Karpas-422 (cell line): ENCODE data around the gene TOR1B. TPM values are rescaled to one million over a fixed set of nuclear protein-coding genes. Genes with fewer than 3 reads are reported as not detected.
"Not testable (repeated sequence)": the region's sequence is repeated elsewhere in the genome, so short reads cannot be mapped to it uniquely, and the experiment has no call there.

Experiments
- DNase-seq: peaks from one replicate; pipeline ENCODE4 v3.0.0-alpha.2; 2015
- H2AFZ ChIP-seq: fragments of 200-600 bp; sonication (generic); 2 replicates; pipeline ENCODE4 v1.6.1; 2014; ENCODE audit warnings: antibody characterized with exemption, low read length, mixed read lengths
- H3K27ac ChIP-seq: fragments of 200-600 bp; sonication (generic); 2 replicates; pipeline ENCODE4 v1.5.1; 2014; ENCODE audit warnings: mild to moderate bottlenecking, low read length, moderate library complexity
- H3K27me3 ChIP-seq: fragments of 200-600 bp; sonication (generic); 2 replicates; pipeline ENCODE4 v1.6.1; 2014; ENCODE audit warnings: low read length, mixed read lengths
- H3K36me3 ChIP-seq: fragments of 200-600 bp; sonication (generic); 2 replicates; pipeline ENCODE4 v1.6.1; 2014; ENCODE audit warnings: low read length, mixed read lengths; ENCODE audit not compliant: insufficient read depth
- H3K4me1 ChIP-seq: fragments of 200-600 bp; sonication (generic); 2 replicates; pipeline ENCODE4 v1.6.1; 2014; ENCODE audit warnings: mild to moderate bottlenecking, low read length, mixed read lengths
- H3K4me2 ChIP-seq: fragments of 200-600 bp; sonication (generic); 2 replicates; pipeline ENCODE4 v1.6.1; 2014; ENCODE audit warnings: low read length, low read depth, mild to moderate bottlenecking; ENCODE audit not compliant: poor library complexity, severe bottlenecking
- H3K4me3 ChIP-seq: fragments of 200-600 bp; sonication (generic); 2 replicates; pipeline ENCODE4 v1.5.1; 2014; ENCODE audit warnings: mild to moderate bottlenecking, antibody characterized with exemption, low read length, mixed read lengths
- H3K79me2 ChIP-seq: fragments of 200-600 bp; sonication (generic); 2 replicates; pipeline ENCODE4 v1.6.1; 2014; ENCODE audit warnings: mild to moderate bottlenecking, low read length, mixed read lengths
- H3K9ac ChIP-seq: fragments of 200-600 bp; sonication (generic); 2 replicates; pipeline ENCODE4 v1.6.0; 2014; ENCODE audit warnings: low read length
- H3K9me2 ChIP-seq: fragments of 200-600 bp; sonication (generic), shearing (Covaris generic); replicated peaks from 2 replicates; pipeline ENCODE4 v1.6.0; 2014; ENCODE audit warnings: mild to moderate bottlenecking, low read length, moderate library complexity; ENCODE audit not compliant: insufficient read depth
- H3K9me3 ChIP-seq: fragments of 300-700, 200-600 bp; sonication (generic); 2 replicates; pipeline ENCODE4 v1.6.1; 2014; ENCODE audit warnings: low read length, mixed read lengths
- H4K20me1 ChIP-seq: fragments of 200-600 bp; sonication (generic); 2 replicates; pipeline ENCODE4 v1.6.1; 2014; ENCODE audit warnings: mild to moderate bottlenecking, antibody characterized with exemption, low read length, low read depth; ENCODE audit not compliant: insufficient read depth
- total RNA-seq: library from RNA; depleted of rRNA; stranded (reverse); fragments of >200 nt; shearing (Covaris generic); gene quantifications from 2 replicates; pipeline ENCODE4 v1.2.3, GENCODE V29; 2014; ENCODE audit warnings: low replicate concordance

Gene TOR1B
- total RNA-seq, 1 experiment from 2014 or later = 10.5 TPM

DNA sequence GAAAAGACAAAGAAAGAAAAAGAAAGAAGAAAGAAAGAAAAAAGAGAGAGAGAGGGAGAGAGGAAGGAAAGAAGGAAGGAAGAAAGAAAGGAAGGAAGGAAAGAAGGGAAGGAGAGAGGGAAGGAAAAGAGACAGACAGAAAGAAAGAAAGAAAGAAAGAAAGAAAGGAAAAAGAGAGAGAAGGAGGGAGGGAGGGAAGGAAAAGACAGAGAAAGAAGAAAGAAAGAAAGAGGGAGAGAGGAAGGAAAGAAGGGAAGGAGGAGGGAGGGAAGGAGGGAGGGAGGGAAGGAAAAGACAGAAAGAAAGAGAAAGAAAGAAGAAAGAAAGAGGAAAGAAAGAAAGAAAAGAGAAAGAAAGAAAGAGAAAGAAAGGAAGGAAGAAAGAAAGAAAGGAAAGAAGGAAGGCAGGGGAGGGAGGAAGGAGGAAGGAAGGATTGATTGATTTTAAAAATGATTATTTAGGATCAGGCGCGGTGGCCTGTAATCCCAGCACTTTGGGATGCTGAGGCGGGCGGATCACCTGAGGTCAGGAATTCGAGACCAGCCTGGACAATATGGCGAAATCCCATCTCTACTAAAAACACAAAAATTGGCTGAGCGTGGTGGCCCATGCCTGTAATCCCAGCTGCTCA is 23.3 kb upstream of the TOR1B start:
- Histone ChIP-seq H3K9me3 (no peaks in the 10 kb centered on the region), H3K4me3 (no peak overlapping the region), H3K79me2 (no peaks in the 10 kb centered on the region), H3K36me3 (no peaks in the 10 kb centered on the region), H3K27ac (no peak overlapping the region), H3K9me2 (no peaks in the 10 kb centered on the region), H2AFZ (no peak overlapping the region), H3K4me1 (no peaks in the 10 kb centered on the region), H3K27me3 (no peaks in the 10 kb centered on the region), H3K9ac (no peak overlapping the region), H4K20me1 (no peaks in the 10 kb centered on the region), H3K4me2 (no peak overlapping the region)
- no peak for DNase-seq

DNA sequence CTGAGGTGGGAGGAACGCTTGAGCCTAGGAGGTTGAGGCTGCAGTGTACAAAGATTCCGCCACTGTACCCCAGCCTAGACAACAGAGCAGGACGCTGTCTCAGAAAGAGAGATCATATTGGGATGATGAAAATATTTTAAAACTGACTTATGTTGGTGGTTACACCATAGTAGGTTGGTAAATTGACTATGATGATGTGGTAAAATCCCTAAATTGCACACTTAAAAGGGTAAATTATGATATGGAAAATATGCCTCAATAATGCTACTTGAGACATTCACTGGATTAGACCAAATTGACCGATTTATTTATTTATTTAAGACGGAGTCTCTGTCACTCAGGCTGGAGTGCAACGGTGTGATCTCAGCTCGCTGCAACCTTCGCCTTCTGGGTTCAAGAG is 21.9 kb upstream of the TOR1B start:
- Histone ChIP-seq H3K9me3 (no peaks in the 10 kb centered on the region), H2AFZ (no peak overlapping the region), H3K4me1 (no peaks in the 10 kb centered on the region), H3K36me3 (no peaks in the 10 kb centered on the region), H3K9ac (no peak overlapping the region), H3K79me2 (no peaks in the 10 kb centered on the region), H3K9me2 (no peaks in the 10 kb centered on the region), H3K4me3 (no peak overlapping the region), H3K27ac (no peak overlapping the region), H3K27me3 (no peaks in the 10 kb centered on the region), H3K4me2 (no peak overlapping the region), H4K20me1 (no peaks in the 10 kb centered on the region)
- no peak for DNase-seq

DNA sequence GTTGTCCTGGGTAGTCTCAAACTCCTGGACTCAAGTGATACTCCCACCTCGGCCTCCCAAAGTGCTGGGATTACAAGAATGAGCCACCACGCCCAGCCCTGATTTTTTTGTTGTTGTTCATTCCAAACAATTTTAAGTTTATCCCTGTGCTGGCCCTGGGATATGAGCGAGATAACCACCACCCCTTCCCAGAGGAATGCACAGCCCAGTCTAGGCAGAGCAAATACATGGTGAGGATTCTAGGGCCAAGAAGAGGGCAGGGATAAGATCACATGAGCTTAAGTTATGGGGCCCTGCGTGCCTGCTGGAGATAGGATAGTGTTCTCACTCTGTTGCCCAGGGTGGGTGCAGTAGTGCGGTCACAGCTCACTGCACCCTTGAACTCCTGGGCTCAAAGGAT is 21.0 kb upstream of the TOR1B start:
- DNase-seq = no peak
- Histone ChIP-seq H3K4me2 (no peak overlapping the region), H3K79me2 (no peaks in the 10 kb centered on the region), H4K20me1 (no peaks in the 10 kb centered on the region), H3K9me3 (no peaks in the 10 kb centered on the region), H3K9me2 (no peaks in the 10 kb centered on the region), H3K27me3 (no peaks in the 10 kb centered on the region), H3K4me1 (no peaks in the 10 kb centered on the region), H3K27ac (no peak overlapping the region), H2AFZ (no peak overlapping the region), H3K36me3 (no peaks in the 10 kb centered on the region), H3K9ac (no peak overlapping the region), H3K4me3 (no peak overlapping the region)

DNA sequence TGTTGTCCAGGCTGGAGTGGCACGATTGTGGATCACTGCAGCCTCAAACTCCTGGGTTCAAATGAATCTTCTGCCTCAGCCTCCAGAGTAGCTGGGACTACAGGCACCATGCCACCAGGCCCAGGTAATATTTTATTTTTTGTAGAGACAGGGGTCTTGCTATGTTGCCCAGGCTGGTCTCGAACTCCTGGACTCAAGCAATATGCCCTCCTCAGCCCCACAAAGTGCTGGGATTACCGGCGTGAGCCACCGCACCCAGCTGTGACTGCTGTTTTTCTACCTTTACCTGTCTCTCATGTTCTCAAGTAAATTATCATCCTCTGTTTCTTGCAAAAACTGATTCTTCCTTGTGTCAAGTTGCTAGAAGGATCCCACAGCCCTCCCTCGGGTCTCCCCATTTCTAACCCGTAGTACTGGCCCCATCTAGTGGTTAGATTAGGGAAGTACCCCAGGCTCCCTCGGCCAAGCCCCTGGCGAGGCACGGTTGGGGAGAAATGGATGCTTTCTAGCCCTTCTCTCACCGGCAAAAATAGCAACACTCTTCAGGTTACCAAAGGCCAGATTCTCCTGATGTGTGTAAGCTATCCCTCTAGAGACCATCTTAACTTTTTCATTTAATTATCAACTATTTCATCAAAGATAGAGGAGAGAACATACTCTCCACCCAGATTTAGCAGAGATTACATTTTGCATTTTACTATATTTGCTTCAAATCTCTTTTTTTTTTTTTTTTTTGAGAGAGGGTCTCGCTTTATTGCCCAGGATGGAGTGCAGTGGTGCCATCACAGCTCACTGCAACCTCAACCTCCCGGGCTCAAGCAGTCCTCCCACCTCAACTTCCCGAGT is 19.2 kb upstream of the TOR1B start:
- Histone ChIP-seq H3K79me2 (no peaks in the 10 kb centered on the region), H4K20me1 (no peaks in the 10 kb centered on the region), H3K9me3 (no peaks in the 10 kb centered on the region), H3K9me2 (no peaks in the 10 kb centered on the region), H2AFZ (no peak overlapping the region), H3K9ac (no peak overlapping the region), H3K36me3 (no peaks in the 10 kb centered on the region), H3K27ac (no peak overlapping the region), H3K27me3 (no peaks in the 10 kb centered on the region), H3K4me2 (no peak overlapping the region), H3K4me1 (no peaks in the 10 kb centered on the region), H3K4me3 (no peak overlapping the region)
- peak; percentile 91 for DNase-seq

DNA sequence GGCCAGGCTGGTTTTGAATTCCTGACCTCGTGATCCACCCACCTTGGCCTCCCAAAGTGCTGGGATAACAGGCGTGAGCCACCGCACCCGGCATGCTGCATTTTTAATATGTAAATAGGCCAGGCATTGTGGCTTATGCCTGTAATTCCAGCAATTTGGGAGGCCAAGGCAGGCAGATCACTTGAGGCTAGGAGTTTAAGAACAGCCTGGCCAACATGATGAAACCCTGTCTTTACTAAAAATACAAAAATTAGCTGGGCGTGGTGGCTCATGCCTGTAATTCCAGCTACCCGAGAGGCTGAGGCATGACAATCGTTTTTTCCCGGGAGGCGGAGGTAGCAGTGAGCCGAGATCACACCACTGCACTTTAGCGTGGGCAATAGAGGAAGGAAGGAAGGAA is 18.0 kb upstream of the TOR1B start:
- not testable (repeated sequence) for H3K4me2 ChIP-seq, H3K27me3 ChIP-seq, DNase-seq, H3K9ac ChIP-seq, H2AFZ ChIP-seq, H4K20me1 ChIP-seq, H3K4me1 ChIP-seq, H3K9me3 ChIP-seq, H3K27ac ChIP-seq, H3K9me2 ChIP-seq, H3K79me2 ChIP-seq, H3K36me3 ChIP-seq, H3K4me3 ChIP-seq

DNA sequence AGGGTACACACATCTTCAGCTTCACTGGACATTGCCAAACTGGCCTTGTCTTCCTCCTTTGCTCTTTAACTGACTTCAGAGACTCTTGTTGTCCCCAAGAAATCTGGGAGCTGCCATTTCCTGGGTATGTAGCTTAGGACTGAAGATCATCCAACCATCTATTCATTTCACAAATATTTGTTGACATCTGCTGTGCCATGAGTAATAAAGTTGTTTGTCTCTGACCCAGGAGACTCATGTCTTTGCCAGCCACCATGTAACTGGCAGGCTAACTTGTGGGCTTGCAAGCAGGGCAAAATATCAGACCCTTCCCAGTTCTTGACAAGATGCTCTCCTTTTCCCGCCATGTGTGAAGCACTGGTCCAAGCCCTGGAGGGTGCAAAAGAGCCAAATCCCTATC is 17.1 kb upstream of the TOR1B start:
- Histone ChIP-seq H4K20me1 (0 out of 2 replicates have a peak, but pooled peaks cover 4% of the 10 kb centered on the region), H3K27ac (no peak overlapping the region), H3K9ac (no peak overlapping the region), H3K9me2 (no peaks in the 10 kb centered on the region), H3K4me2 (no peak overlapping the region), H3K9me3 (no peaks in the 10 kb centered on the region), H3K4me3 (no peak overlapping the region), H3K4me1 (no peaks in the 10 kb centered on the region), H3K79me2 (no peaks in the 10 kb centered on the region), H3K27me3 (no peaks in the 10 kb centered on the region), H2AFZ (no peak overlapping the region), H3K36me3 (no peaks in the 10 kb centered on the region)
- DNase-seq = no peak

DNA sequence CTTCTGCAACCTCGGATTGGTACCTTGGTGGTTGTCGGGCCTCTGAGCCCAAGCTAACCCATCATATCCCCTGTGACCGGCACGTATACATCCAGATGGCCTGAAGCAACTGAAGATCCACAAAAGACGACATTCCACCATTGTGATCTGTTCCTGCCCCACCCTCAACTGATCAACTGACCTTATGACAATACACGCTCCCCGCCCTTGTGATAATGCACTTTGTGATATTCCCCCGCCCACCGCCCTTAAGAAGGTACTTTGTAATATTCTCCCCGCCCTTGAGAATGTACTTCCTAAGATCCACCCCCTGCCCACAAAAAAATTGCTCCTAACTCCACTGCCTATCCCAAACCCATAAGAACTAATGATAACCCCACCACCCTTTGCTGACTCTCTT is 16.5 kb upstream of the TOR1B start:
- Histone ChIP-seq H3K4me3 (no peak overlapping the region), H3K4me2 (no peak overlapping the region), H3K27me3 (no peaks in the 10 kb centered on the region), H3K79me2 (no peaks in the 10 kb centered on the region), H2AFZ (no peak overlapping the region), H4K20me1 (0 out of 2 replicates have a peak, but pooled peaks cover 4% of the 10 kb centered on the region), H3K9ac (no peak overlapping the region), H3K9me2 (no peaks in the 10 kb centered on the region), H3K27ac (no peak overlapping the region), H3K36me3 (no peaks in the 10 kb centered on the region), H3K4me1 (no peaks in the 10 kb centered on the region), H3K9me3 (no peaks in the 10 kb centered on the region)
- DNase-seq = no peak

DNA sequence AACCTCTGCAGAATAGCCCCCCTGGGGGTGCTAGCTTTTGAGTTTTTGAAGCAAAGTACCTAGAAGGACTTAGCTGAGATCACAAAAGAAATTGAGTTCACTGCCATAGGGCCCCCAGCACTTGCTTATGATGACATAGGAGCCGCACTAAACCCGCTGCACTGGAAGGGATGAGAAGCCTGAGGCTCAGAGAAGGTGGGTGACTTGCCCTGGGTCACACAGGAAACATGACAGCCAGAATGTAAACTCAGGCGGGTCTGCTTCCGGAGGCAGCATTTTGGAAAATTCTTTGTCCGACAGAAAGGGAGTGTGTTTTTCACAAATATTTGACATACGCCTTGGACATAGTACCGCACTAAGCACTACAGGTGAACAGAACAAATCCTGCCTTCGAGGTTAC is 8.4 kb upstream of the TOR1B start:
- Histone ChIP-seq H3K9me3 (no peaks in the 10 kb centered on the region), H3K9me2 (no peaks in the 10 kb centered on the region), H2AFZ (no peak overlapping the region), H3K4me2 (no peak overlapping the region), H3K27ac (no peak overlapping the region), H3K27me3 (no peaks in the 10 kb centered on the region), H3K4me3 (no peak overlapping the region), H3K36me3 (no peaks in the 10 kb centered on the region), H3K4me1 (no peaks in the 10 kb centered on the region), H3K79me2 (no peaks in the 10 kb centered on the region), H4K20me1 (0 out of 2 replicates have a peak, but pooled peaks cover 4% of the 10 kb centered on the region), H3K9ac (no peak overlapping the region)
- no peak for DNase-seq
